GM21515 (cell line): ENCODE results near the gene RCAN1.
"Not testable (repeated sequence)": the region's sequence is repeated elsewhere in the genome, so short reads cannot be mapped to it uniquely, and the experiment has no call there.

ENCODE experiments used
- ATAC-seq: cut with Tn5 transposase; IDR thresholded peaks from one replicate; pipeline ENCODE4 v1.9.1; 2021; ENCODE audit not compliant: unreplicated experiment

RCAN1 gene

DNA sequence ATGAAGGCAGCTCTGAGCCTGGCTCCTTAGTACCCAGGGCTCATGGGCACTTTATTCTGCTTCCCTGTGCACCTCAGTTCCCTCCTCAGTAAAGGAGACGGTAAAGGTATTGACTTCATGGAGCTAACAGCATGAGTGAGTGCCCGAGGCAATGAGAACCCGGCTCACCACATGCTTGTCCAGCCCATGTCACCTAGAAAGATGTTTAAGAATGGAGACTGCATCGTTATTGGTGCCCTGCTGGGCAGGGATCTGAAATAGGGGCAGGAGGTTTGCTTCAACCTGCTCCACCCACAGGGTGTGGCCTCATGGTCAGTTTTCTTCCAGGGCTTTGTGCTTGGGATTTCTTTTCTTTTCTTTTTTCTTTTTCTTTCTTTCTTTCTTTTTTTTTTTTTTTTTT is 95.9 kb downstream of the RCAN1 start:
- no peak for ATAC-seq

DNA sequence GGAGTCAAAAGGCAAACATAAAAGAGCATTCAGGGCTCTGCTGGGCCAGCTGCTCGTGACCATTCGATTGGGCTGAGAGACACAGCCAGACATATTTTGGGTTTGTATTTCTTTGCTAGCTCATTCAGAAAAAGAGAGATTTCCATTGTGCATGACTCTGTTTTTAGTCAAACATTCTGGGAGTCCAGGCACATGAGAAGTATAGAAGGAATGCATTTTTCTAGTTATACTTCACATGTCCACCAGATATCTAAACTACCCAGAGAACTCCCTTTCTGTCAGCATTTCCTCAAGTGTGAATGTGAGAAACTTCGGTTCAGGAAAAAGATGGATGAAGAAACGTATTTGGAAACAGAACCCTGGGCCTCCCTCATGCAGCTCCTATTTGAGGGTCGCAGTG is 96.6 kb downstream of the RCAN1 start:
- no peak for ATAC-seq

DNA sequence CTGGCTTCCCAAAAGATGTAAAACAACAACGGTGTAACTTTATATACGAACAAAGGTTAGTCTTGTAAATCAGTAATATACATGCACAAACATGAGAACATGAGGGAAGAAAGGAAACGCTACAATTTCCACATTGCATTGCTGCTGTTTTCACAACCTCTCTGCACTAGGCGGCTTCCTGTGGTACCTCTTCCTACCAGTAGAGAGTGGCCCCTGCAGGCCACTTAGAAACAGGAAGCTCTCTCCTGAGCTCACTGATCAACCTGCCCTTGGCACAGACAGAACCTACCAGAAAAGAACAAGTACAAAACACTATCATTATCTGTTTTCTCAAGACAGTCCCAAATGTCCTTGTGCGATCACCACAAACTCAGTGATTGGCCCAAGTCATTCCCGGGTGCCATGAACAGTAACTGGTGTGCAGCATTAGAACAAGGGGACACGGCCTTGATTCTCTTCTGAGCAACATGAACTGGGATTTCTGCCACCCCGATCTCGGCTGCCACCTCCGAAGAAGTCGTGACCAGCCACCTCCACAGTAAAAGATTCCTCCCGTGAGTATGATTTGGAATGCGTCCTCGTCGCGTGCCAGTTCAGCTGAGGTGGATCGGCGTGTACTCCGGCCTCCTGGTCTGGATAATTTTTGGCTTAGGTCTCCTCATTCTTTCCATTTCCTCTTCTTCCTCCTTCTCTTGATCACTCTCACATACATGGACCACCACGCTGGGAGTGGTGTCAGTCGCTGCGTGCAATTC is 97.2 kb downstream of the RCAN1 start:
- ATAC-seq = no peak

GRCh38 chr21:34517039-34517438 is 97.9 kb downstream of the RCAN1 start:
- no peak for ATAC-seq

- no peak for ATAC-seq
Observed at GRCh38 chr21:34514576-34515115, 100.3 kb downstream of the RCAN1 start.

- ATAC-seq = no peak
Observed at GRCh38 chr21:34513129-34513675, 101.7 kb downstream of the RCAN1 start.

DNA sequence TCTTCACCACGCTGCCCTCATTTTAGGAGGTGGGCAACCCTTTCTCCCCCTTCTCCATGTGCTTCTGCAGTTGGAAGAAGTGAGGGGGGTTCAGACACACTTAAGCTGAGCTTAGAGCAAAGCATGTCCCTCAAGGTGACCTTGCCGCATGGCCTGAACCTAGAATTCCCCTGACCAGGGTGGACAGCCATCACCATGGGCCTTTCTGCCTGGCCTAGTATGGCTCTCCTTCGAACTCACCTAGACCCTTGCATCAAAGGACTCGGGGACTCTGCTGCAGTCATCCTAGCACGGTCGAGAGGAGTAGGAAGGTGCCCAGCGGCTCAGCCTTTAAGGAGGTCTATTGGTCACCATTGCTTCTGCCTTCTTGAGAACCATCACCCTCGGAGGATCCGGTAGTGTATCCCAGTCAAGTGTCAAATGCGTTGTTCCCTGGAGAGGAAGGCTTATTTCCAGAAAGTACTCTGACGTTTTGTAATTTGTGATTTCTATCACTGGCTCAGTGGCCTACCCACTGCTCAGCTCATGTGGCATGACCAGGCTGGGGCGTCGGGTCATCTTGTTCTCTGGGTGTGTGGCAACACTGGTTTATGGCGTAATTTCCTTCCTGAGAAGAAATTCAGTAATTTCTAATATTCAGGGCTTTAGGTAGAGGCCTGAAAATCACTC is 103.0 kb downstream of the RCAN1 start, which contains the start of gene KCNE1:
Gene KCNE1 (minus strand): TSS at position 424 of the 669 bp plus-strand sequence. CDS start 62,576 bp downstream, outside the sequence.
- no peak for ATAC-seq

DNA sequence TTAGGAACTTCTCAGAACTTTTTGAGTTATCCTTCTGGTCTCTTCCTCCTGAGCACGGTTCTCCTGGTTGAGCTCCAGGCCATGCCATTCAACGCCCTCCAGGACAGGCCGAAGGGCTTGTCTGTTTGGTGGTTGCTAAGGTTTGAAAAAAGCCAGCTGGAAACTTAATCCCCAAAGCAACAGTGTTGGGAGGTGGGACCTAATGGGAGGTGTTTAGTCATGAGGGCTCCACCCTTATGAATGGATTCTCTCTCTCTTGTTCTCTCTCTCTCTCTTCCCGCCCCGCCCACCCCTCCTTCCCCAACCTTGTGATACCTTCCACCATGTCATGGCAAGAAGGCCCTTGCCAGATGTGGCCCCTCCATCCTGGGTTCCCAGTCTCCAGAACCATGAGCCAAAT is 103.7 kb downstream of the RCAN1 start:
- no peak for ATAC-seq

- ATAC-seq = no peak
Observed at GRCh38 chr21:34510148-34511142, 104.5 kb downstream of the RCAN1 start.

DNA sequence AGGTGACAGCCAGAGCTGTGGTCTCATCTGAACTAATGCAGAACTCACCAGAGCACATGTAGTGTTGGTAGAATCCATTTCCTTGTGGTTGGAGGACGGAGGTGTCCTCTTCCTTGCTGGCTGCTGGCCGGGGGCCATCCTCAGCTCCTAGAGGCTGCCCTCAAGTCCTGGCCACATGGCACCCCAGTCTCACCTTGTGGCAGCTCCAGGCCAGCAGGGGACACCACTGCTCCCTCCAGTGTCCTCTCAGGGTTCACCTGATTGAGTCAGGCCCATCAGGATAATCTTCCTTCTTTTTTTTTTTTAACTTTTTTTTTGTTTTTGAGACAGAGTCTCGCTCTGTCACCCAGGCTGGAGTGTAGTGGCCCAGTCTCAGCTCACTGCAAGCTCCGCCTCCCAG is 105.8 kb downstream of the RCAN1 start:
- ATAC-seq = no peak

GRCh38 chr21:34504595-34504994 is 110.3 kb downstream of the RCAN1 start:
- no peak for ATAC-seq

- ATAC-seq = no peak
Observed at GRCh38 chr21:34502480-34503106, 112.3 kb downstream of the RCAN1 start.

DNA sequence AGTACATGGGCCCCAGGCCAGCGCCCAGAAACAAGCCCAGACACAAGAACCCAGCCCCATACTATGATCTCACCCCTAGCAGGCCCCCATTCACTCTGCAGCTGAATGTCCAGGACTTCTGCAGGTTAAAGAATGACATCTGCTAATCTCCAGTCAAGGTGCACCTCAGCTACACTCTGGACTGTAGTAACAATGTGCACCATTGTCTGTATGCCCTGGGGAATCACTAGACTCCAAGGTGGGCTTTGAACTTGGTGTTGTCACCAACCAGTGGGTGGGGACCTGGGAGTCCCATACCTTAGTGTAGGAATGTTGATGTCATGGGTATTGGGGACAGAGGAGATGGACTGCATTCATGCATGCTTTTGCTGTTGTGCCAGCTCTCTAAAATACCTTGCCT is 113.2 kb downstream of the RCAN1 start:
- ATAC-seq = no peak

- no peak for ATAC-seq
Observed at GRCh38 chr21:34500191-34500590, 114.7 kb downstream of the RCAN1 start.

- no peak for ATAC-seq
Observed at GRCh38 chr21:34499116-34499515, 115.8 kb downstream of the RCAN1 start.

DNA sequence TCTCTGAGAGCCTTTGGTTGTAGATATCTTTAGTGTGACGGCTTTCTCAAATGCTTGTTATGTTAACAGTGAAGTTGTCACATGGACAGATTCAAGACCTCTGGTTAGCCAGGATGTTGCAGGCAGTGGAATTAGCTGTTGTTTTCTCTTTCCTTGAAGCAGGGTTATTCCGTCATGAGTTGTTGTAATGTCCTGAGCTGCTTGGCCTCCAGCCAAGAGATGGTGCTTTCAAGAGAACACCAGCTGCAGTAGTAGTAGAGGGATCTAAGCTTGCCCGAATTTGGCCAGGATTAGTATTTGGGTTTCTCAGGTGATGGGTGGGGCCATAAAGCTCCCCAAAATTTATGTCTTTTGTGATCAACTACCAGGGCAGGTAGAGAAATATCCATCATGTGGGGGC is 116.3 kb downstream of the RCAN1 start:
- ATAC-seq = no peak

DNA sequence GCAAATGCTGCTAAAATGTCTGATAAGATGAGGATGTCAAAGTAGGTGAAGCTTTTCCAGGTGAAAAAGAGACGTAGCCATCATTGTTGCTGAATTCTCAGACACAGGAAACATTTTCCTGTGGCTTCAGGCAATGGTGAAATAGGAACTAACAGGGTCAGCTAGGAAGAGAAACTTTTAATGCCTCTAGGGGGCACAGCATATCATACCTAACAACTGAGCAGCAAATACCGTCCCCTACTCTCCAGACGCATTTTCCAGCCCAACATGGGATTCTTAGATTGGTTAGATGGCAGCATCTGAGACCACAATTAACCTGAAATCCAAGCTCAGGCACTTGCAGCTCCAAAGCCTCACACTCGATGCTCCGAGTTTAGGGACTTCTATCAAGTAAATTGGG is 131.1 kb downstream of the RCAN1 start:
- not testable (repeated sequence) for ATAC-seq

GRCh38 chr21:34483435-34483834 is 131.5 kb downstream of the RCAN1 start:
- not testable (repeated sequence) for ATAC-seq

GRCh38 chr21:34467333-34467732 is 147.6 kb downstream of the RCAN1 start:
- not testable (repeated sequence) for ATAC-seq
